ENCODE data around the gene KIF1A. TPM values are rescaled to one million over a fixed set of nuclear protein-coding genes. Genes with fewer than 3 reads are reported as not detected.

The KIF1A gene
- total RNA-seq, 2 donors from 2014 or later, result 28.8 to 30.1 TPM

DNA sequence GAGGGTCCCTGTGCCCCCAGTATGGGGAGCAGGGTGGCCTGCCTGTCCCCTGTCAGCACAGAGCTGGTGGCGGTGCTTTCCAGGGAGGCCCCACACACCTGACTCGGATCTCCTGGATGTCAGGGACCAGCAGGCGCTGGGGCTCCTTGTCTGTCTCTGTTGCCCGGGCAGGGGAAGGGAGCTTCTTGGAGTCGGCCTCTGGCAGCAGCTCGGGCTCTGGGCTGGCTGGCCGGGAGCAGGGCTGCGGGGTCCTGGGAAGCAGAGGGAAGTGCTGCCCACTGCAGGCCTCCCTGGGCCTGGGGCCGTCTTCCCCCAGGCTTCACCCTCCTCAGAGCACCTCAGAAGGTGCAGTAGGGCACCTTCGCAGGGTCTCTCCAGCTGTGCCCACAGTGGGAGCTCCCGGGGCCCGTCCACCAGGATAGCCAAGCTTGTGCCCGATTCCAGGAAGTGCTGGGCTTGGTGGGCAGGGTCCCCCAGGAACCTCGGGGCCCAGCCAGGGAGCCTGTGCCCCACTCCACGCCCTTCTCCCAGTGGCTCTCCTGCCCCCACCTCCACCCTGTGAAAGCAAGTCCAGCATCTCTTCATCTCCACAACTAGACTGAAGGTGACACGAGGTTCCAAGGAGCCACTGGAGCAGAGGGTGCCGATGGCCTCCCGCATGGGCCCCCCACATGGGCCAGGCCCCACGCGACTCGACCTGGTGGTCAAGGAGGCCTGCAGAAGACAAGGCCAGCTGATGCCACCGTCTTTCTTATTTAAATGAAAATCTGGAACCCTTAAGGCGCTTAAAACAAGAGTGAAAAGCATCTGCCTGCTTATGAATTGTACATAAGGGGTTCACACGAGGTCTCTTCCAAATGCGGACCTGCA is 100.1 kb downstream of the KIF1A start:
- Mint-ChIP-seq H3K4me1 (ENCODE audit: low read depth) (no peaks in the 10 kb centered on the region), H3K9me3 (no peaks in the 10 kb centered on the region), H3K27ac (no peak overlapping the region), H3K27me3 (ENCODE audit: low read depth) (no peaks in the 10 kb centered on the region), H3K36me3 (ENCODE audit: insufficient read depth in 2 of 2) (no peaks in the 10 kb centered on the region), H3K4me3 (no peak overlapping the region)
- no peak for ATAC-seq (replicated peaks in 1 of 2)
- no peak for DNase-seq

GRCh38 chr2:240718896-240719490 is 101.0 kb downstream of the KIF1A start:
- Mint-ChIP-seq H3K27me3 (ENCODE audit: low read depth) (no peaks in the 10 kb centered on the region), H3K4me1 (ENCODE audit: low read depth) (no peaks in the 10 kb centered on the region), H3K4me3 (no peak overlapping the region), H3K9me3 (no peaks in the 10 kb centered on the region), H3K36me3 (ENCODE audit: insufficient read depth in 2 of 2) (no peaks in the 10 kb centered on the region), H3K27ac (no peak overlapping the region)
- DNase-seq (no peak), ATAC-seq (replicated peaks in 1 of 2) (no peak)

DNA sequence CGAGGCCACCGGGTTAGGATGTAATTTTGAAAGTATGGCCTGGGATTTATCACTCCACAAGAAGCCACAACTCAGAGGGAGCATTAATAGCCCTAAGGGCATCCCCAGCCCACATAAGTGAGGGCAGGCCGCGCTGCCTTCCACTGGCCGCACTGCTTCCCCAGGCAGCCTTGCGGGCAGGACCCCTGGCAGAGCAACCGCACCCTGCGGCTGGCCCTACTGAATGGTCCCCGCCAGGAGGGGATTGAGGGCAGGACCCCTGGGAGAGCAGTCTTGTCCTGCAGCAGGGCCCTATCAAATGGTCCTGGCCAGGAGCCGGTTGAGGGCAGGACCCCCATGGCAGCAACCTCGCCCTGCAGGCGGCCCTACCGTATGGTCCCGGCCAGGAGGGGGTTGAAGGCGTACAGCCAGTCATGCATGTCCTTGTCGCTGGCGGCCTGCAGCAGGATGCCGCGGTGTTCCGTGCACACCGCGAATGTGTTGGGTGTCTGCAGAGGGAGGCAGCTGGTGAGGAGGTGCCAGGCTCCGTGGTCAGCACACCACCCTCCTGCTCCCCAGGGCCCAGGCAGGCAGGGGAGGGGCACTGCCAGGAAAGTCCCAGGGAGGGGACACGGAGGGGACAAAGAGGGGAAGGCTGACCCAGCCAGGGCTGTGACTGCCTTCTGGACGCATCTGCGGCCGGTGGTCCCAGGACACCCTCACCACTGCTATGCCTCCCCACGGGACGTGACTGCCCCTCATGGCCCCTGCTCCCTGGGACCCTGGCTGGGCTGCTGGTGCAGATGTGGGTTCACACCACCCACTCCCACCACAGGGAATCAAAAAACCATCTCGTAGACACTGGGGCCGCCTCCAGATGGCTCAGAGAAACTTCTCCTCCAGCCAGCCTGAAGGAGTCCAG is 102.1 kb downstream of the KIF1A start:
- no peaks in the 10 kb centered on the region for H3K4me1 Mint-ChIP-seq (ENCODE audit: low read depth)
- H3K36me3 Mint-ChIP-seq (ENCODE audit: insufficient read depth in 2 of 2), result no peaks in the 10 kb centered on the region
- H3K27me3 Mint-ChIP-seq (ENCODE audit: low read depth), result no peaks in the 10 kb centered on the region
- no peak overlapping the region for H3K27ac Mint-ChIP-seq
- no peak overlapping the region for H3K4me3 Mint-ChIP-seq
- no peak for DNase-seq
- ATAC-seq (replicated peaks in 1 of 2), result no peak
- H3K9me3 Mint-ChIP-seq, result no peaks in the 10 kb centered on the region

- Mint-ChIP-seq H3K27ac (no peak overlapping the region), H3K4me1 (ENCODE audit: low read depth) (no peaks in the 10 kb centered on the region), H3K27me3 (ENCODE audit: low read depth) (no peaks in the 10 kb centered on the region), H3K9me3 (no peaks in the 10 kb centered on the region), H3K4me3 (no peak overlapping the region), H3K36me3 (ENCODE audit: insufficient read depth in 2 of 2) (no peaks in the 10 kb centered on the region)
- no peak for ATAC-seq (replicated peaks in 1 of 2)
- DNase-seq, result no peak
Measured at GRCh38 chr2:240717181-240717641, 102.8 kb downstream of the KIF1A start.

DNA sequence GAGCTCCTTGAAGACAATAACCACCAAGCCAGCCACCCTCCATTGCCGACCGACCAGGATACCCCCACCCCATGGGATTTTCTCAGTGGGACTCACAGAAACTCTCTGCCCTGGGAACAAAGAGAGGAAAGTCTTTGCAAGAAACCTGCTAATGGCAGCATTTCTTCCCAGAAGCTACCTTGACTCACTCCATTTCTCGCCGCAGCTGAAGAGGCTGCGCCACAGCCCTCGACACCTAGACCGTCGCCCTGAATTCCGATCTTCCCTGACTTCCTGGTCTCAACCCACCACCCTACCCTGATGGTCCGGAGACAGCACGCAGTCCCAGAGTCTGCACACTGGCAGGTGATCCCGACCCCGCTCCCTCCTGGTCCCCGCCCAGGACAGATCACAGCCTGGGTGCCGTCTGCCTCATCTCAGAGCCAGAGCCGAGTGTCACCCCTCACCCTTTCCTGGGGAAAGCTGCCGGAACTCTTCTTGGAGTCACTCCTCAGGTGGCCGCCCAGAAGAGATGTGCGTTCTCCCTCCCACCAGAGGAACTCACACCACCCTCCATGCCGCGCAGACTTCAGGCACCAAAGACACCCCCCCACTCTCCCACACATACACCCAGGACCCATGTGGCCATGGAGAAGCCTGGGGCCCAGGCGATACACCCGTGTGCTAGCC is 103.8 kb downstream of the KIF1A start:
- Mint-ChIP-seq H3K4me1 (ENCODE audit: low read depth) (no peaks in the 10 kb centered on the region), H3K27me3 (ENCODE audit: low read depth) (no peaks in the 10 kb centered on the region), H3K4me3 (no peak overlapping the region), H3K9me3 (no peaks in the 10 kb centered on the region), H3K36me3 (ENCODE audit: insufficient read depth in 2 of 2) (no peaks in the 10 kb centered on the region), H3K27ac (no peak overlapping the region)
- DNase-seq (no peak), ATAC-seq (replicated peaks in 1 of 2) (no peak)

DNA sequence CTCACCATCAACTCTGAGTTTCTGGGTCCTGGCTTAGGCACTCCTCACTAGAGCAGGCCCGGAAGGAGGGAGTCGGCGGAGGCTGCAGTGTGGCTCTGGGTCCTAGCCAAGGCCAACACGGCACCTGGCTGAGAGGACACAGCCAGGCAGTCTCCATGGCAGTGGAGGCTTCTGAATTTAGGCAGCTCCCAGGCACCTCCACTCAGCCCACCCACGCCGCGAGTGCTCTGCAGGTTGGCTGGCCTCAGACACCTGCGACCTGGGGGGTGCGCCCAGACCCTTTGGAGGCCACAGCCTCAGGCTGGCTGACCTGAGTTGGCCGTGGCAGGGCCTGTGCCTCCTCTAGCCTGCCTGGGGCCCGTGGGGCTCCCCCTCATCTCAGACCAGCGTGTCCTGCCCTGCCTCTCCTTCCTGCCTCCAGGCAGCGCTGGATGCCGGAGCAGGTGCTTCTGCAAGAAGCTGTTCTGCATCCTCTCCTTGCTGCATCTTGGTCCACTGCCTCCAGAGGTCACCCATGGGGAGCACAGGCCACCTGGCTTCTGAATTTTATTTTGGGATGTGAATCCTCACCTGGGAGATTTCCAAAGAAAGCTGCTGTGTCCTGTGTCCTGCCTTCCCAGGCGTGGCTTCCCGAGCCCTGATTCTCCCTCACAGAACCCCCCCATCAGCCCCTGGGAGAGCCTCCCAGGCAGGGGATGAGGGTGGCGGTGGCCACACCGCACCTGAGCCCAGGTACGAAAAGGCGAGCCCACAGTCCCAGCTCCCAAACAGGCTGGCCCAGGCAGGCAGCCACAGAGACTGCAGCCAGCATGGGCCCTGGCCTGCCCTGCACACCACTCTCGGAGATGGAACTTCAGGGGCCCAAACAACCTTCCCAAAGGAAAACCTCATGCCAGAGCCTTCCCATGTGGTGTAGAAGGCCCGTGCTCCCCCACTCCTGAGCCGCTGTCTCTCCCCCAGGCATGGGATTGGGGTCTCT is 105.0 kb downstream of the KIF1A start:
- DNase-seq, result no peak
- Mint-ChIP-seq H3K27ac (no peak overlapping the region), H3K4me3 (no peak overlapping the region)

DNA sequence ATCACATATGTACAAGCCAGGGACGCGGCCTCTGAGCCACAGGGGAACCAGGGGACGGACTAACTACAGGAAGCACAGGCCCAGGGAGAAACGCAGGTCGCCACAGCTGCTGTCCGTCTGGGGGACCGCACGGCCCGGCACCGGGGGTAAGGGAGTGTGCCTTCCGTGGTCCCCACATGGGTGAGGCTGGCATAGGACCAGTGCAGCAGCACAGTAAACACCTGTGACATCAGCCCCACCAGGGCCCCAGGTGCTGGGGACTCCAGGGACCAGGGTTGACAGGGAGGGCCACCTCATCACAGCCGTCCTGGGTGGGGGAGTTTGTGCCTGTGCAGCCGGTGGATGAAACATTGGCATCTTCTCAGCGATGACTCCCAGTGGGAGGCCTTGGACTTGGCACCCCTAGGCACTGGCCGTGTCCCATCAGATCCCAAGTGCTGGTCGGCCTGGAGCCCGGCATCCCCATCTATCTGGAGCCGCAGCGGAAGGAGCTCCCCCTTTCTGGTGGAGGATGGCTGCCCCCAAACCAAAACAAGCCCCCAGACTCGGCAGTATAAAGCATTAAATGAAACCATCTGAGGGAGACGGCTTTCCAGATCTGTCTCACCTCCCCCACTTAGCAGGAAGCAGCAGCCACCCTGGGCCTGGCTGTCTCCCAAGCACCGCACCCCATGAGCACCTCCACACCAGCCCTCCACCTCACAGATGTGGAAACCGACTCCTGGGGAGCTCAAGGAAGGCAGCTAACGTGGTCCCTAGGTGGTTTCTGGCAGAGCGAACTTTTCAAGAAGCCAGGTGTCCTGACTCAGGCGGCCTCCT is 105.9 kb downstream of the KIF1A start:
- ATAC-seq (replicated peaks in 1 of 2) (no peak), DNase-seq (no peak)
- Mint-ChIP-seq H3K36me3 (ENCODE audit: insufficient read depth in 2 of 2) (no peaks in the 10 kb centered on the region), H3K9me3 (no peaks in the 10 kb centered on the region), H3K4me1 (ENCODE audit: low read depth) (no peaks in the 10 kb centered on the region), H3K27me3 (ENCODE audit: low read depth) (no peaks in the 10 kb centered on the region), H3K27ac (no peak overlapping the region), H3K4me3 (no peak overlapping the region)

More for the DNA sequence above, 105.0 kb downstream of the KIF1A start:
- H3K27me3 Mint-ChIP-seq (ENCODE audit: low read depth), result no peaks in the 10 kb centered on the region
- no peaks in the 10 kb centered on the region for H3K9me3 Mint-ChIP-seq
- ATAC-seq (replicated peaks in 1 of 2), result no peak
- no peaks in the 10 kb centered on the region for H3K36me3 Mint-ChIP-seq (ENCODE audit: insufficient read depth in 2 of 2)
- no peaks in the 10 kb centered on the region for H3K4me1 Mint-ChIP-seq (ENCODE audit: low read depth)

- no peak for ATAC-seq (replicated peaks in 1 of 2)
- peaks cover 4% of the 10 kb centered on the region for H3K27me3 Mint-ChIP-seq (ENCODE audit: low read depth)
- H3K36me3 Mint-ChIP-seq (ENCODE audit: insufficient read depth in 2 of 2), result no peaks in the 10 kb centered on the region
- no peaks in the 10 kb centered on the region for H3K4me1 Mint-ChIP-seq (ENCODE audit: low read depth)
- H3K9me3 Mint-ChIP-seq, result no peaks in the 10 kb centered on the region
- no peak overlapping the region for H3K27ac Mint-ChIP-seq
- no peak overlapping the region for H3K4me3 Mint-ChIP-seq
- DNase-seq, result no peak
Measured at GRCh38 chr2:240713071-240713927, 106.7 kb downstream of the KIF1A start.

DNA sequence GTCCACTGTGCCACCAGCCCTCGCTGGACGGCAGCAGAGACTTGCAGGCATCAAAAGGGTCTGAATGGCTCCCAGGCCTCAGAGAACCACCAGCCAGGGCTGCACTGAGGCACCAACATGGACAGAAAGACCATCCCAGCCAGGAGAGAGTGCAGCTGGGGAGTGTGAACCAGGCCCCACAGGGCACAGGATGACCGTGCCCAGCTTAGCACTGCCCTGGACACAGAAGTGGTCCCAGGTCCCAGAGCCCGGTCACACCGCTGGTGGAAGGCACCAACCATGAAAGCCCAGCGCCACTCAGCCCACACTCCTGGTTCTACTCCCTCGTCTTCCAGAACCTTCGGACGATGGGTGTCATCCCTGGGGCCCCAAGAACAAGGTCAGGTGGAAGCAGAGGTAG is 107.9 kb downstream of the KIF1A start:
- DNase-seq (no peak), ATAC-seq (replicated peaks in 1 of 2) (no peak)
- Mint-ChIP-seq H3K4me1 (ENCODE audit: low read depth) (no peaks in the 10 kb centered on the region), H3K4me3 (no peak overlapping the region), H3K27ac (no peak overlapping the region), H3K27me3 (ENCODE audit: low read depth) (peaks cover 11% of the 10 kb centered on the region), H3K9me3 (no peaks in the 10 kb centered on the region), H3K36me3 (ENCODE audit: insufficient read depth in 2 of 2) (no peaks in the 10 kb centered on the region)

DNA sequence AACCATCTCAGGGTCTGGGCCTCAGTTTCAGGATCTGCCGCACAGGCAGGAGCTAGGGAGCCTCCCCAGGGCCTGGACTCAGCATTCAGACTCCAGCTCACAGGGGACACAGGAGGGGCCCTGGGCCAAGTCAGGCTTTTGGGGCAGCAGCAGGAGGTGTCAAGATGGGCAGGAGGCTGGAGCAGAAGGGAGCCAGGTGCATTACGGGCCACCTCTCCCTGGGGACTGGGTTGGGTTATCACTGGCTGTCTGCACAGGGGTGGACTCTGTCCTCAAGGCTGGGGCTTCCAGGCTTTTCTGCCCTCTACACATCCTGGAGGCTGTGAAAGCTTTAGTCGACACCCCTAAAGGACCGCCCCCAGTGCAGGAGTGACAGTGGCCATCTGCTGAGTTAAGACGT is 108.3 kb downstream of the KIF1A start:
- Mint-ChIP-seq H3K27ac (no peak overlapping the region), H3K4me3 (no peak overlapping the region), H3K36me3 (ENCODE audit: insufficient read depth in 2 of 2) (no peaks in the 10 kb centered on the region), H3K27me3 (ENCODE audit: low read depth) (peaks cover 11% of the 10 kb centered on the region), H3K4me1 (ENCODE audit: low read depth) (no peaks in the 10 kb centered on the region), H3K9me3 (no peaks in the 10 kb centered on the region)
- ATAC-seq (replicated peaks in 1 of 2) (peak in 1 of 2 donors; percentile 11), DNase-seq (no peak)

GRCh38 chr2:240711296-240711695 is 108.7 kb downstream of the KIF1A start:
- Mint-ChIP-seq H3K36me3 (ENCODE audit: insufficient read depth in 2 of 2) (no peaks in the 10 kb centered on the region), H3K27ac (no peak overlapping the region), H3K27me3 (ENCODE audit: low read depth) (peaks cover 11% of the 10 kb centered on the region), H3K4me3 (no peak overlapping the region), H3K4me1 (ENCODE audit: low read depth) (no peaks in the 10 kb centered on the region), H3K9me3 (no peaks in the 10 kb centered on the region)
- DNase-seq (no peak), ATAC-seq (replicated peaks in 1 of 2) (no peak)

Measured in activated T-cell treated with anti-CD3 and anti-CD28 coated beads, Interleukin-2, amount 50 U/mL, for 72 hours (primary cell).